ENCODE measurements around the gene THAP4.
A peak's percentile ranks its signal among the peaks of the same experiment; 100 is the strongest.

THAP4 gene

GRCh38 chr2:241563031-241563507, 73.9 kb downstream of the THAP4 start:
- Histone ChIP-seq H3K4me3 (ENCODE audit: low read length) (no peak overlapping the region), H3K36me3 (ENCODE audit: control insufficient read depth, insufficient read depth, low read length) (no peaks in the 10 kb centered on the region; the same call in 1 of the 2 replicates), H3K4me1 (ENCODE audit: control insufficient read depth, insufficient read depth, low read length) (peaks cover 2% of the 10 kb centered on the region), H3K27ac (ENCODE audit: low read length) (no peak overlapping the region), H3K9me3 (ENCODE audit: control insufficient read depth, insufficient read depth, low read length) (no peaks in the 10 kb centered on the region), H3K27me3 (ENCODE audit: control insufficient read depth, insufficient read depth, low read length) (no peaks in the 10 kb centered on the region)
- no peak for DNase-seq (ENCODE audit: low read depth, low spot score)
- WGBS (ENCODE audit: insufficient coverage, insufficient read length) = no CpG with 5 or more reads among the region's 13 CpGs

GRCh38 chr2:241562269-241562891, 74.6 kb downstream of the THAP4 start:
- no peak overlapping the region for H3K4me3 ChIP-seq (ENCODE audit: low read length)
- H3K27me3 ChIP-seq (ENCODE audit: control insufficient read depth, insufficient read depth, low read length) = no peaks in the 10 kb centered on the region
- DNase-seq (ENCODE audit: low read depth, low spot score) = no peak
- WGBS (ENCODE audit: insufficient coverage, insufficient read length) = no CpG with 5 or more reads among the region's 23 CpGs
- no peak overlapping the region for H3K27ac ChIP-seq (ENCODE audit: low read length)
- peaks cover 2% of the 10 kb centered on the region for H3K4me1 ChIP-seq (ENCODE audit: control insufficient read depth, insufficient read depth, low read length)
- no peaks in the 10 kb centered on the region; the same call in 1 of the 2 replicates for H3K36me3 ChIP-seq (ENCODE audit: control insufficient read depth, insufficient read depth, low read length)
- no peaks in the 10 kb centered on the region for H3K9me3 ChIP-seq (ENCODE audit: control insufficient read depth, insufficient read depth, low read length)

- WGBS (ENCODE audit: insufficient coverage, insufficient read length) = no CpG with 5 or more reads among the region's 18 CpGs
- Histone ChIP-seq H3K27ac (ENCODE audit: low read length) (no peak overlapping the region), H3K27me3 (ENCODE audit: control insufficient read depth, insufficient read depth, low read length) (no peaks in the 10 kb centered on the region), H3K36me3 (ENCODE audit: control insufficient read depth, insufficient read depth, low read length) (no peaks in the 10 kb centered on the region; the same call in 1 of the 2 replicates), H3K4me1 (ENCODE audit: control insufficient read depth, insufficient read depth, low read length) (peaks cover 2% of the 10 kb centered on the region), H3K4me3 (ENCODE audit: low read length) (no peak overlapping the region), H3K9me3 (ENCODE audit: control insufficient read depth, insufficient read depth, low read length) (no peaks in the 10 kb centered on the region)
- no peak for DNase-seq (ENCODE audit: low read depth, low spot score)
These were observed 75.1 kb downstream of the THAP4 start for GRCh38 chr2:241561832-241562231.

- no peak overlapping the region for H3K27ac ChIP-seq (ENCODE audit: low read length)
- no peak overlapping the region for H3K4me3 ChIP-seq (ENCODE audit: low read length)
- no CpG with 5 or more reads among the region's 19 CpGs for WGBS (ENCODE audit: insufficient coverage, insufficient read length)
- H3K9me3 ChIP-seq (ENCODE audit: control insufficient read depth, insufficient read depth, low read length) = no peaks in the 10 kb centered on the region
- no peaks in the 10 kb centered on the region for H3K27me3 ChIP-seq (ENCODE audit: control insufficient read depth, insufficient read depth, low read length)
- DNase-seq (ENCODE audit: low read depth, low spot score) = no peak
- H3K36me3 ChIP-seq (ENCODE audit: control insufficient read depth, insufficient read depth, low read length) = no peaks in the 10 kb centered on the region; the same call in 1 of the 2 replicates
- H3K4me1 ChIP-seq (ENCODE audit: control insufficient read depth, insufficient read depth, low read length) = peaks cover 2% of the 10 kb centered on the region
These were observed 76.0 kb downstream of the THAP4 start for GRCh38 chr2:241560883-241561474.

GRCh38 chr2:241560162-241560882, 76.6 kb downstream of the THAP4 start:
- Histone ChIP-seq H3K27me3 (ENCODE audit: control insufficient read depth, insufficient read depth, low read length) (no peaks in the 10 kb centered on the region), H3K4me3 (ENCODE audit: low read length) (no peak overlapping the region), H3K36me3 (ENCODE audit: control insufficient read depth, insufficient read depth, low read length) (no peaks in the 10 kb centered on the region; the same call in 1 of the 2 replicates), H3K9me3 (ENCODE audit: control insufficient read depth, insufficient read depth, low read length) (no peaks in the 10 kb centered on the region), H3K4me1 (ENCODE audit: control insufficient read depth, insufficient read depth, low read length) (peaks cover 2% of the 10 kb centered on the region), H3K27ac (ENCODE audit: low read length) (no peak overlapping the region)
- no CpG with 5 or more reads among the region's 18 CpGs for WGBS (ENCODE audit: insufficient coverage, insufficient read length)
- no peak for DNase-seq (ENCODE audit: low read depth, low spot score)

- H3K4me3 ChIP-seq (ENCODE audit: low read length) = peak overlapping the region; percentile 87
- DNase-seq (ENCODE audit: low read depth, low spot score) = no peak
- H3K4me1 ChIP-seq (ENCODE audit: control insufficient read depth, insufficient read depth, low read length) = peaks cover 2% of the 10 kb centered on the region; the same call in 1 of the 2 replicates
- no CpG with 5 or more reads among the region's 78 CpGs for WGBS (ENCODE audit: insufficient coverage, insufficient read length)
- H3K27ac ChIP-seq (ENCODE audit: low read length) = no peak overlapping the region
- no peaks in the 10 kb centered on the region for H3K27me3 ChIP-seq (ENCODE audit: control insufficient read depth, insufficient read depth, low read length)
- H3K9me3 ChIP-seq (ENCODE audit: control insufficient read depth, insufficient read depth, low read length) = no peaks in the 10 kb centered on the region
- H3K36me3 ChIP-seq (ENCODE audit: control insufficient read depth, insufficient read depth, low read length) = no peaks in the 10 kb centered on the region; the same call in 1 of the 2 replicates
These were observed 77.4 kb downstream of the THAP4 start for GRCh38 chr2:241559323-241560161.

GRCh38 chr2:241558532-241559322, 78.2 kb downstream of the THAP4 start, which contains the start of gene BOK:
BOK (plus strand) TSS chr2:241558745; CDS start chr2:241559484, 739 bp downstream.
- Histone ChIP-seq H3K36me3 (ENCODE audit: control insufficient read depth, insufficient read depth, low read length) (no peaks in the 10 kb centered on the region; the same call in 1 of the 2 replicates), H3K4me3 (ENCODE audit: low read length) (peak within 1 kb of the TSS; percentile 87), H3K9me3 (ENCODE audit: control insufficient read depth, insufficient read depth, low read length) (no peaks in the 10 kb centered on the region), H3K27me3 (ENCODE audit: control insufficient read depth, insufficient read depth, low read length) (no peaks in the 10 kb centered on the region), H3K27ac (ENCODE audit: low read length) (no peak within 1 kb of the TSS), H3K4me1 (ENCODE audit: control insufficient read depth, insufficient read depth, low read length) (peaks cover 2% of the 10 kb centered on the region; the same call in 1 of the 2 replicates)
- DNase-seq (ENCODE audit: low read depth, low spot score) = peak; percentile 61
- WGBS (ENCODE audit: insufficient coverage, insufficient read length) = no CpG with 5 or more reads among the region's 98 CpGs

GRCh38 chr2:241556746-241557145, 80.2 kb downstream of the THAP4 start:
- Histone ChIP-seq H3K9me3 (ENCODE audit: control insufficient read depth, insufficient read depth, low read length) (no peaks in the 10 kb centered on the region), H3K4me1 (ENCODE audit: control insufficient read depth, insufficient read depth, low read length) (peaks cover 2% of the 10 kb centered on the region), H3K36me3 (ENCODE audit: control insufficient read depth, insufficient read depth, low read length) (no peaks in the 10 kb centered on the region; the same call in 1 of the 2 replicates), H3K4me3 (ENCODE audit: low read length) (no peak overlapping the region), H3K27ac (ENCODE audit: low read length) (no peak overlapping the region), H3K27me3 (ENCODE audit: control insufficient read depth, insufficient read depth, low read length) (no peaks in the 10 kb centered on the region)
- no peak for DNase-seq (ENCODE audit: low read depth, low spot score)

GRCh38 chr2:241555711-241556110, 81.2 kb downstream of the THAP4 start:
- H3K4me1 ChIP-seq (ENCODE audit: control insufficient read depth, insufficient read depth, low read length) = peaks cover 2% of the 10 kb centered on the region
- H3K4me3 ChIP-seq (ENCODE audit: low read length) = no peak overlapping the region
- H3K27me3 ChIP-seq (ENCODE audit: control insufficient read depth, insufficient read depth, low read length) = no peaks in the 10 kb centered on the region
- no peaks in the 10 kb centered on the region for H3K9me3 ChIP-seq (ENCODE audit: control insufficient read depth, insufficient read depth, low read length)
- no peak for DNase-seq (ENCODE audit: low read depth, low spot score)
- WGBS (ENCODE audit: insufficient coverage, insufficient read length) = no CpG with 5 or more reads among the region's 3 CpGs
- H3K27ac ChIP-seq (ENCODE audit: low read length) = no peak overlapping the region
- H3K36me3 ChIP-seq (ENCODE audit: control insufficient read depth, insufficient read depth, low read length) = no peaks in the 10 kb centered on the region; the same call in 1 of the 2 replicates
